ENCODE data around the gene CA11. TPM values are rescaled to one million over a fixed set of nuclear protein-coding genes. Genes with fewer than 3 reads are reported as not detected.

CA11 gene
- total and polyA plus RNA-seq, 2 experiments from 2014 or later = 8.8 to 29.7 TPM

- H3K27me3 ChIP-seq (ENCODE audit: insufficient read depth) = no peaks in the 10 kb centered on the region
- DNase-seq (ENCODE audit: low spot score) = no peak
- peak overlapping the region; percentile 99; the same call in 1 of the 2 replicates for H3K4me2 ChIP-seq
- Mint-ChIP-seq H3K4me3 (peak overlapping the region; percentile 93), H3K27ac (peak overlapping the region; percentile 98), H3K36me3 (ENCODE audit: low read depth) (peaks cover 53% of the 10 kb centered on the region), H3K27me3 (ENCODE audit: insufficient read depth, low read depth, poor library complexity) (peaks cover 43% of the 10 kb centered on the region), H3K9me3 (no peaks in the 10 kb centered on the region; the same call in 1 of the 3 replicates), H3K4me1 (peaks cover 50% of the 10 kb centered on the region)
- peaks cover 40% of the 10 kb centered on the region for H3K79me2 ChIP-seq (replicated peaks; ENCODE audit: insufficient read depth)
- H3K4me3 ChIP-seq = peak overlapping the region; percentile 97; the same call in 1 of the 2 replicates
- H4K20me1 ChIP-seq (replicated peaks; ENCODE audit: insufficient read depth) = peaks cover 21% of the 10 kb centered on the region
- H3F3A ChIP-seq (replicated peaks; ENCODE audit: low read depth) = peaks cover 52% of the 10 kb centered on the region
- H3K27ac ChIP-seq (ENCODE audit: low read depth) = peak overlapping the region; percentile 99
- no peak for ATAC-seq
- H3K36me3 ChIP-seq (ENCODE audit: insufficient read depth) = peaks cover 32% of the 10 kb centered on the region
- TF ChIP-seq JUNB (IDR thresholded peaks at IDR 0.05; ENCODE audit: unreplicated experiment) (no peak), CTCF (conservative IDR thresholded peaks at IDR 0.05; ENCODE audit: low read depth in 2 of 2) (no peak), ZNF462 (CRISPR knock-in tag; IDR thresholded peaks at IDR 0.05) (no peak), STAT1 (IDR thresholded peaks at IDR 0.05; ENCODE audit: unreplicated experiment) (no peak), ZNF114 (CRISPR knock-in tag; IDR thresholded peaks at IDR 0.05) (no peak), ETS1 (IDR thresholded peaks at IDR 0.05) (no peak), REST (IDR thresholded peaks at IDR 0.05; ENCODE audit: unreplicated experiment) (no peak), ZNF331 (CRISPR knock-in tag; IDR thresholded peaks at IDR 0.05; ENCODE audit: low read depth) (no peak), EZH2 (IDR thresholded peaks at IDR 0.05; ENCODE audit: low read depth, unreplicated experiment) (no peak), EZH2phosphoT487 (IDR thresholded peaks at IDR 0.05; ENCODE audit: unreplicated experiment) (no peak), POLR2AphosphoS5 (IDR thresholded peaks at IDR 0.05; ENCODE audit: low read depth) (no peak), CREB1 (CRISPR knock-in tag; IDR thresholded peaks at IDR 0.05; ENCODE audit: low read depth) (no peak), NANOG (IDR thresholded peaks at IDR 0.05; ENCODE audit: borderline replicate concordance) (no peak)
- no peak overlapping the region for H2AFZ ChIP-seq
- H3K4me1 ChIP-seq (ENCODE audit: insufficient read depth) = peaks cover 39% of the 10 kb centered on the region
- no peaks in the 10 kb centered on the region for H3K9me2 ChIP-seq (ENCODE audit: insufficient read depth)
These were observed 29.9 kb downstream of the CA11 start for GRCh38 chr19:48616041-48616436.

Measured in GM23338 (cell line).